ENCODE data around the gene DLX1. TPM values are rescaled to one million over a fixed set of nuclear protein-coding genes. Genes with fewer than 3 reads are reported as not detected.

Gene DLX1
- total RNA-seq, 6 donors from 2014 or later: not detected

DNA sequence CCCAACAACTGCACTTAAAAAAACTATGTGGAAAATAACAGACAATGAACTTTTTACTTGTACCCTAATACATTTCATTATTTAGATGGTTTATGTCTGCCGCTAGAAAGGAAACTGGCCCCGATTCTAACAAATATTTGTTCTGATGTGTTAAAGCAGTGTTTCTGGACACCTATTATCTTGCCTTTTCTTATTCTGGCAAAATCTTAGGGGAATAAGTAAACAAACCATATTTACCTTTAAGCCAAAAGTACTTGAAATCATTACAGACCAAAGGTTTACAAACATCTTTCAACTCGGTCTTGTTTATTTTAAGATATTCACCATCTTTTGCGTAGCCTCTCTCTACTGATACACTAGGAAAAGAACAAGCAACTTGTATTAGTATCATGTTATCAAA lies 11.8 kb upstream of the DLX1 start:
- TF ChIP-seq, protein P1, sequence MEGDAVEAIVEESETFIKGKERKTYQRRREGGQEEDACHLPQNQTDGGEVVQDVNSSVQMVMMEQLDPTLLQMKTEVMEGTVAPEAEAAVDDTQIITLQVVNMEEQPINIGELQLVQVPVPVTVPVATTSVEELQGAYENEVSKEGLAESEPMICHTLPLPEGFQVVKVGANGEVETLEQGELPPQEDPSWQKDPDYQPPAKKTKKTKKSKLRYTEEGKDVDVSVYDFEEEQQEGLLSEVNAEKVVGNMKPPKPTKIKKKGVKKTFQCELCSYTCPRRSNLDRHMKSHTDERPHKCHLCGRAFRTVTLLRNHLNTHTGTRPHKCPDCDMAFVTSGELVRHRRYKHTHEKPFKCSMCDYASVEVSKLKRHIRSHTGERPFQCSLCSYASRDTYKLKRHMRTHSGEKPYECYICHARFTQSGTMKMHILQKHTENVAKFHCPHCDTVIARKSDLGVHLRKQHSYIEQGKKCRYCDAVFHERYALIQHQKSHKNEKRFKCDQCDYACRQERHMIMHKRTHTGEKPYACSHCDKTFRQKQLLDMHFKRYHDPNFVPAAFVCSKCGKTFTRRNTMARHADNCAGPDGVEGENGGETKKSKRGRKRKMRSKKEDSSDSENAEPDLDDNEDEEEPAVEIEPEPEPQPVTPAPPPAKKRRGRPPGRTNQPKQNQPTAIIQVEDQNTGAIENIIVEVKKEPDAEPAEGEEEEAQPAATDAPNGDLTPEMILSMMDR (IDR thresholded peaks at IDR 0.05): no peak
- no peak for TF ChIP-seq POLR2A (IDR thresholded peaks at IDR 0.05)
- TF ChIP-seq EP300 (IDR thresholded peaks at IDR 0.05): no peak
- no peak for TF ChIP-seq POLR2AphosphoS5 (IDR thresholded peaks at IDR 0.05)
- DNase-seq (no peak), ATAC-seq (ENCODE audit: low FRiP score in 2 of 2) (no peak)
- 94 to 97% methylated on average over 4 of the region's 4 CpGs for WGBS, 2 donors
- Histone ChIP-seq H3K9me3 (no peaks in the 10 kb centered on the region), H3K27me3 (no peaks in the 10 kb centered on the region), H3K4me3 (no peak overlapping the region), H3K36me3 (no peaks in the 10 kb centered on the region), H3K4me1 (no peaks in the 10 kb centered on the region), H3K27ac (no peak overlapping the region)

DNA sequence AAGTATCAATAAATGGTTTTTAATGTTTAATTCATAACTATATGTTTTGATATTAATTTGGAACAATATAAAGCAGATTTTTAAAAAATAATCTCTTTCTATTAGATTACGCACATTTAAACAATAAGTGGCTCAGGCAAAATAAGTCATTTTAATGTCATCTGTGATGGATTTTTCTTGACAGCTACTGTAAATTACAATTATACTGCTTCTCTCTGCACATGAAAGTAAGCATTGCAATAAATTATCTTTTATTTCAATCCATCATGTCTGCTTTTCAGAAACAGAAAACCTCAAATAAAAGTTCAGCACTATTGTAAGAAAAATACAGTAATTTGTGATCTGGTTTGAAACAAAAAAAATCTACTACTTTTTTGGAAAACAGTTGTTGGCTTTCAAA lies 11.1 kb upstream of the DLX1 start:
- H3K27me3 ChIP-seq: no peaks in the 10 kb centered on the region
- ATAC-seq (ENCODE audit: low FRiP score in 2 of 2) (no peak), DNase-seq (no peak)
- WGBS, 2 donors: 97 to 99% methylated on average over 1 of the region's 1 CpG
- no peaks in the 10 kb centered on the region for H3K9me3 ChIP-seq
- H3K27ac ChIP-seq: no peak overlapping the region
- H3K4me3 ChIP-seq: no peak overlapping the region
- H3K36me3 ChIP-seq: no peaks in the 10 kb centered on the region
- no peaks in the 10 kb centered on the region for H3K4me1 ChIP-seq
- TF ChIP-seq EP300 (IDR thresholded peaks at IDR 0.05) (no peak), POLR2AphosphoS5 (IDR thresholded peaks at IDR 0.05) (no peak), POLR2A (IDR thresholded peaks at IDR 0.05) (no peak)
- TF ChIP-seq, protein P1 (IDR thresholded peaks at IDR 0.05): no peak

DNA sequence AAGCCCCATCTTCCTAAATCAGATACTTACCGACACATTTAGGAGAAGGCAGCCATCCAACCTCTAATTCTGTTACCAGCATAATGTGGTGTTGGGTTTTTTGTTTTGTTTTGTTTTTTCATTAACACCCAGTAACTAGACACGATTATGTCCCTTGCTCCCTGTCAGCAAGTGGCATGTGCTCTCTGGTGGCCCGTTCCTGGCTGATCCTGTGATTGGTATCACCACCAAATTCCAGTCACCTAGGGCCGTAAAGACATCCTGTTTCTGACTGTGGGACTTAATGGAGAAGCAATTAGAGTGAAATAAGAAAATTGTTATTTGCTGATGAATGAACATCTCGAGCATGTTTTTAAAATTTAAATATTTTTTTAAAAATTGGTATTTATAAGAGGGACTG lies 5.9 kb upstream of the DLX1 start:
- H3K4me1 ChIP-seq: peaks cover 3 to 16% (median 11%) of the 10 kb centered on the region in 4 donors
- H3K27me3 ChIP-seq: peaks cover 5 to 47% (median 31%) of the 10 kb centered on the region in 4 donors
- 75 to 83% methylated on average over 5 of the region's 5 CpGs for WGBS, 2 donors
- H3K36me3 ChIP-seq: no peaks in the 10 kb centered on the region
- DNase-seq (no peak), ATAC-seq (ENCODE audit: low FRiP score in 2 of 2) (no peak)
- TF ChIP-seq EP300 (IDR thresholded peaks at IDR 0.05) (no peak), POLR2AphosphoS5 (IDR thresholded peaks at IDR 0.05) (no peak), POLR2A (IDR thresholded peaks at IDR 0.05) (no peak)
- TF ChIP-seq, protein P1 (IDR thresholded peaks at IDR 0.05): no peak
- no peak overlapping the region for H3K27ac ChIP-seq
- no peak overlapping the region for H3K4me3 ChIP-seq
- no peaks in the 10 kb centered on the region for H3K9me3 ChIP-seq

DNA sequence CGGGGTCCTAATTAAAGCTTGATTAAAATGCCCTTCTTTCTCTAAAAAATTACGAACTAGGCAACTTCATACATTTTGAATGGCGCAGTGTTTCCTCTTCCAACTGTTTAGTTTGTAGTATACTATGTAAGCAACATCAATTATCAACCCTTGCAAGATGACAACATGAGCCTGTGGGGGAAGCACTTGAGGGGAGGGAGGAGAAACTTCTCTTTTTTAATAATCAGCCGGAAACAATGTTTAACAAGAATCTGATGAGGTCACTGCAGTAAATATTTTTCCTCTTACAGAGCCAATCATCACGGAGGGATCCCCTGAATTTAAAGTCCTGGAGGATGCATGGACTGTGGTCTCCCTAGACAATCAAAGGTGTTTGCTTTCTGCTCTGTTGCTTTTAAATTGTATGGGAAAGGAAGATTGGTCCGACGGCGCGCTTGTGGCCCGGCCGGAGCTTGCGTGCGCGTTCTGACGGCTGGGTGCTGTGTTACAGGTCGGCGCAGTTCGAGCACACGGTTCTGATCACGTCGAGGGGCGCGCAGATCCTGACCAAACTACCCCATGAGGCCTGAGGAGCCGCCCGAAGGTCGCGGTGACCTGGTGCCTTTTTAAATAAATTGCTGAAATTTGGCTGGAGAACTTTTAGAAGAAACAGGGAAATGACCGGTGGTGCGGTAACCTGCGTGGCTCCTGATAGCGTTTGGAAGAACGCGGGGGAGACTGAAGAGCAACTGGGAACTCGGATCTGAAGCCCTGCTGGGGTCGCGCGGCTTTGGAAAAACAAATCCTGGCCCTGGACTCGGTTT lies 5.3 kb upstream of the DLX1 start:
- TF ChIP-seq, protein P1 (IDR thresholded peaks at IDR 0.05): no peak
- TF ChIP-seq POLR2A (IDR thresholded peaks at IDR 0.05) (no peak), POLR2AphosphoS5 (IDR thresholded peaks at IDR 0.05) (no peak), EP300 (IDR thresholded peaks at IDR 0.05) (no peak)
- Histone ChIP-seq H3K27me3 (peaks cover 5 to 54% (median 37%) of the 10 kb centered on the region in 4 donors), H3K4me1 (peaks cover 10 to 22% (median 18%) of the 10 kb centered on the region in 4 donors), H3K36me3 (no peaks in the 10 kb centered on the region), H3K27ac (no peak overlapping the region), H3K9me3 (no peaks in the 10 kb centered on the region), H3K4me3 (no peak overlapping the region)
- peak in 1 of 2 donors; percentile 72 for DNase-seq
- WGBS, 2 donors: 31 to 38% methylated on average over 38 of the region's 38 CpGs
- no peak for ATAC-seq (ENCODE audit: low FRiP score in 2 of 2)

Measured in upper lobe of left lung (tissue), 6 donors.